A549 (cell line): ENCODE data around the gene DLG2.

Experiments
- CTCF ChIP-seq: fragments of >200 bp; sonication (Bioruptor Twin); formaldehyde crosslinking; IDR thresholded peaks from 3 replicates; pipeline ENCODE4 v1.5.1; 2016
- EP300 ChIP-seq, 2 experiments: fragments of >200 bp; sonication (Bioruptor Twin); formaldehyde crosslinking; IDR thresholded peaks; 2 replicates in 1 of 2; 3 replicates in 1 of 2; pipeline ENCODE4 v1.6.1; 2016 to 2017
- ESRRA ChIP-seq: fragments of 150-350 bp; IDR thresholded peaks from 2 replicates; pipeline ENCODE4 v1.6.1; 2014; ENCODE audit warnings: mild to moderate bottlenecking, low read length, borderline replicate concordance
- FOSB ChIP-seq: fragments of 250-450 bp; sonication (Bioruptor Pico); IDR thresholded peaks from 2 replicates; pipeline ENCODE4 v1.5.0; 2020; ENCODE audit warnings: mild to moderate bottlenecking, moderate library complexity
- FOXS1 ChIP-seq: fragments of 250-450 bp; sonication (Bioruptor Pico); IDR thresholded peaks from 2 replicates; pipeline ENCODE4 v1.5.0; 2020; ENCODE audit warnings: mild to moderate bottlenecking, moderate library complexity
- KDM1A ChIP-seq: fragments of 200-600 bp; sonication (generic); IDR thresholded peaks from 2 replicates; pipeline ENCODE4 v1.6.1; 2016; ENCODE audit warnings: low read depth, mild to moderate bottlenecking
- KDM5A ChIP-seq: fragments of 200-600 bp; sonication (generic); IDR thresholded peaks from 2 replicates; pipeline ENCODE4 v1.6.1; 2016; ENCODE audit warnings: antibody characterized with exemption, mild to moderate bottlenecking
- POLR2A ChIP-seq: IDR thresholded peaks from 2 replicates; pipeline ENCODE4 v1.6.1; 2012; ENCODE audit warnings: mild to moderate bottlenecking, low read length
- SMC3 ChIP-seq: fragments of >200 bp; sonication (Bioruptor Twin); formaldehyde crosslinking; IDR thresholded peaks from 3 replicates; pipeline ENCODE4 v1.6.1; 2018; ENCODE audit warnings: inconsistent platforms
- ZC3H11A ChIP-seq: fragments of 450-650 bp; IDR thresholded peaks from 2 replicates; pipeline ENCODE4 v1.6.1; 2014; ENCODE audit warnings: antibody characterized with exemption, mild to moderate bottlenecking
- ZNF302 ChIP-seq: fragments of 250-450 bp; sonication (Bioruptor Pico); IDR thresholded peaks from 2 replicates; pipeline ENCODE4 v1.9.0; 2021; ENCODE audit warnings: inconsistent platforms, mild to moderate bottlenecking, moderate library complexity

GRCh38 chr11:83815736-83816135 is 1811.4 kb downstream of the DLG2 start:
- TF ChIP-seq ESRRA, result no peak
- TF ChIP-seq CTCF, result no peak
- TF ChIP-seq FOSB (CRISPR knock-in tag), result no peak
- TF ChIP-seq POLR2A, result no peak
- no peak for TF ChIP-seq KDM5A
- TF ChIP-seq SMC3, result no peak
- TF ChIP-seq ZNF302 (CRISPR knock-in tag), result no peak
- no peak for TF ChIP-seq FOXS1 (CRISPR knock-in tag)
- TF ChIP-seq KDM1A, result no peak
- no peak for TF ChIP-seq ZC3H11A
- no peak for TF ChIP-seq EP300 (IDR thresholded peaks at IDR 0.05)
